Measurements from ENCODE around the gene TRDN.
"Not testable (repeated sequence)": the region's sequence is repeated elsewhere in the genome, so short reads cannot be mapped to it uniquely, and the experiment has no call there.

The TRDN gene

GRCh38 chr6:123632641-123633040 lies 4.1 kb downstream of the TRDN start:
- DNase-seq (ENCODE audit: low read depth in 2 of 2), result no peak

- DNase-seq (ENCODE audit: low read depth in 2 of 2), result no peak
These were observed 7.3 kb downstream of the TRDN start for GRCh38 chr6:123629258-123629941.

DNA sequence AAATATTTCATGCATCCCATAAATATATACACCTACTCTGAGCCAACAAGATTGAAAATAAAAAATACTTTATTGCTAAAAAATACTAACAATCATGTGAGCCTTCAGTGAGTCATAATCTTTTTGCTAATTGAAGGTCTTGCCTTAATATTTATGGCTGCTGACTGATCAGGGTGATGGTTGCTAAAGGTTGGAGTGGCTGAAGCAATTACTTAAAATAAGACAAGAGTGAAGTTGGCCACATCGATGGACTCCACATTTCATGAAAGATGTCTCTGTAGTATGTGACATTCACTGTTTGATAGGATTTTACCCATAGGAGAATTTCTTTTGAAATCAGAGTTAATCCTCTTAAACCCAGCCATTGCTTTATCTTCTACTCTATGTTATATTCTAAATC lies 11.1 kb downstream of the TRDN start:
- no peak for DNase-seq (ENCODE audit: low read depth in 2 of 2)

GRCh38 chr6:123622780-123623179 lies 14.0 kb downstream of the TRDN start:
- DNase-seq (ENCODE audit: low read depth in 2 of 2), result no peak

GRCh38 chr6:123619156-123619555 lies 17.6 kb downstream of the TRDN start:
- DNase-seq (ENCODE audit: low read depth in 2 of 2), result no peak

DNA sequence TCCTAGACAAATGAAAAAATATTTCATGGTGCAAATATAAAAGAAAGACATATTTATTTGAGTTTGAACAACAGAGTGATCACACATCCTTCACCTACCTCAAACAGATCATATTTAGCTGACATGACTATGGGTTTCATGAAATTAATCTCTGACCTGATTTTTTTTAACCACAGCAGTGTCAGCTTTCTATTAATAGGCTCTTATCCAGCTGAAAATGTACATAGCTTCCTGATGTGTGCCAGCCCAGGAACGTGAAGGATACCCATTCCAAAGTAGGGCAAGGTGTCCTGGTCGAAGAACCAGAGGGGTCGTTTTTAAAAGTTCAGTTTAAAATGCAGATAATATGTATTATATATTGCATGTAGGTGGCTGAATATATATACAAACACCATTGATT lies 19.8 kb downstream of the TRDN start:
- DNase-seq (ENCODE audit: low read depth in 2 of 2), result no peak

DNA sequence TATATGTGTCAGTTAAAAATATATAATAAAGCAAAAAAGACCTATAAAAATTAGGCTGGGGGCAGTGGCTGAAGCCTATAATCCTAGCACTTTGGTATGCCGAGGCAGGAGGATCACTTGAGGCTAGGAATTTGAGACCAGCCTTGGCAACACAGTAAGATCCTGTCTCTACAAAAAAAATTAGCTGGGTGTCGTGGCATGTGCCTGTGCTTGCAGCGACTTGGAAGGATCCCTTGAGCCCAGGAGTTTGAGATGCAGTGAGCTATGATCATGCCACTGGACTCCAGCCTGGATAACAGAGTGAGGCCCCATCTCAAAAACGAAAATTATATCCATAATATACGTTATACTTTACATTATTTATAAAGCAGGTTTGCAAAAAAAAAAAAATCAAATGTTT lies 20.7 kb downstream of the TRDN start:
- no peak for DNase-seq (ENCODE audit: low read depth in 2 of 2)

GRCh38 chr6:123610779-123611178 lies 26.0 kb downstream of the TRDN start:
- DNase-seq (ENCODE audit: low read depth in 2 of 2), result no peak

DNA sequence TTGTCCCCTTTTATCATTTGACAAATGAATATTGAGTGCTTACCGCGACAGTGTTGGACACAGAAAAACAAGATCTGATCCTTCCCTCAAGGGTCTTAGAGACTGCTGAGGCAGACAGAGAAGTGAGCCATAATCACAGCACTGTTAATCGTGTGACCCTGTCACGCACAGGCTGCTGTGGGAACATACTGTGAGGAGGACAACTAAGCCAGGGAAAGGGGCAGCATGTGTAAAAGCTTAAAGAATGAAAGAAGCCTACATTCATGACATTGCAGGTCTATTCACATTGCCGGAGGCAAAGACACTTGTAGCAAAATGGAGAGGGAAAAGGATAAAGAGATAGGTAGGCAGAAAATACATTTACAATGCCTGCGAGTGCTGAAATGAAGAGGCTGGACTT lies 32.7 kb downstream of the TRDN start:
- no peak for DNase-seq (ENCODE audit: low read depth in 2 of 2)

DNA sequence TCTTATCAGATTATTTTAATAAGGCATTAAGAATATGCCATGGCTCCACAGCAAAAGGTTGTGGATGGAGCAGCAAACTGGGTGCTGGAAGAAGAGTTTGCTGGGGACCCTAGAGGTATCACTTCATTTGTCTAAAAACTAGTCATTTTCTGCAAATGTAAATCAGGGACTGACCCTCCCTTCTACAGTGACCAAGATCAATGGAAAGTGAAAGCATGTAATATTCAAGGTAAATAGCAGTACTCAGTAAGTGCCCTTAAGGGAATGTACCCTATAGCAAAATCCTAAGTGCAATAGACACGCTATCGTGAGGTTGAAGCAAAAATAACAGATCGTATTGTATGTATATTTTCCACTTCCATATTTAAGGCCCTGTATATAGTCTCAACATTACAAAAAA lies 38.7 kb downstream of the TRDN start:
- DNase-seq (ENCODE audit: low read depth in 2 of 2), result no peak

- no peak for DNase-seq (ENCODE audit: low read depth in 2 of 2)
These were observed 42.0 kb downstream of the TRDN start for GRCh38 chr6:123594776-123595175.

DNA sequence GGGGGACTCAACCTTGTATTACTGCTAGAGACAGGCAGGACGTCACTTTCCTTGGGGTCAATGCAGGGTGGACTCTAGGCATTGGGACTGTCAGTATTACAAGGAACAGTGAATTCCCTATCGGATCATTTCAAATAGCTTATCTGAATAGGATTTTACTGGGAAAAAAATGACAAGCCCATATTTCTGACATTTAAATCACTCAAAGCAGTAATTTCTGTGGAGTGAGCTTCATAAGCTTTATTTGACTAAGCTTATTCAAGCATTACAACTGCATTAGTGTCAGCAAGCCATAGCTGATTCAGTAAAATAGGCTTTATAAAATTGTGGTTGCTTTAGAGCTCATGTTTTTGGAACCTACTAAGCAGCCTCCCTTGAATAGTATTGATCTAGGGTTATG lies 44.3 kb downstream of the TRDN start:
- no peak for DNase-seq (ENCODE audit: low read depth in 2 of 2)

DNA sequence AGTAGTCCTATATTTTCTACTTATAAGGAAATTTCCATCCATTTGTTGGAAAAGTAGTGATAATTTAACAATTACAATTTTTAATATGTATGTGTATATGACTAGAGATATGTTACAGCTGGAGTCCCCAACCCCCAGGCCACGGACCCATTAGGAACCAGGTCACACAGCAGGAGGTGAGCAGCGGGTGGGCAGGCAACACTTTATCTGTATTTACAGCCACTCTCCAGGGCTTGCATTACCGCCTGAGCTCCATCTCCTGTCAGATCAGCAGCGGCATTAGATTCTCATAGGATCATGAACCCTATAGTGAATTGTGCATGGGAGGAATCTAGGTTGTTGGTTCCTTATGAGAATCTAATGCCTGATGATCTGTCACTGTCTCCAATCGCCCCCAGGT lies 46.8 kb downstream of the TRDN start:
- no peak for DNase-seq (ENCODE audit: low read depth in 2 of 2)

DNA sequence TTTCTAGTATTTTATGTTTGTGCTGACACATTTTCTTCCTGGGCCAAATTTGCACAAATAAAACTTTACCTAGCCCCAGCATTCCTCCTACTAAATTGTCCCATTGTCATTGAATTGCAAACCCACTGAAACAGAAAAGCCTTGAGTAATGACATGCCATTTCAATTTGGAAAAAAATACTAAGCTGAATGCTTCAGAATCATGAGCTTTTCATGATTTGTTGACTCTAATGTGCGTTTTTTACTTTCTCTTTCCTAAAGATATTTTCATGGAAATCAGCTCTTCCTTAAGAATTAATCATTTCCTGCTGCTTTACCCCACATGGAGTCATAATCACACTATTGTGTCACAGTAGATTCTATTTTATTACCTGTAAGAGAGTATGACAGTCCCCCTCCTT lies 47.4 kb downstream of the TRDN start:
- no peak for DNase-seq (ENCODE audit: low read depth in 2 of 2)

- DNase-seq (ENCODE audit: low read depth in 2 of 2), result no peak
These were observed 48.2 kb downstream of the TRDN start for GRCh38 chr6:123588546-123588895.

DNA sequence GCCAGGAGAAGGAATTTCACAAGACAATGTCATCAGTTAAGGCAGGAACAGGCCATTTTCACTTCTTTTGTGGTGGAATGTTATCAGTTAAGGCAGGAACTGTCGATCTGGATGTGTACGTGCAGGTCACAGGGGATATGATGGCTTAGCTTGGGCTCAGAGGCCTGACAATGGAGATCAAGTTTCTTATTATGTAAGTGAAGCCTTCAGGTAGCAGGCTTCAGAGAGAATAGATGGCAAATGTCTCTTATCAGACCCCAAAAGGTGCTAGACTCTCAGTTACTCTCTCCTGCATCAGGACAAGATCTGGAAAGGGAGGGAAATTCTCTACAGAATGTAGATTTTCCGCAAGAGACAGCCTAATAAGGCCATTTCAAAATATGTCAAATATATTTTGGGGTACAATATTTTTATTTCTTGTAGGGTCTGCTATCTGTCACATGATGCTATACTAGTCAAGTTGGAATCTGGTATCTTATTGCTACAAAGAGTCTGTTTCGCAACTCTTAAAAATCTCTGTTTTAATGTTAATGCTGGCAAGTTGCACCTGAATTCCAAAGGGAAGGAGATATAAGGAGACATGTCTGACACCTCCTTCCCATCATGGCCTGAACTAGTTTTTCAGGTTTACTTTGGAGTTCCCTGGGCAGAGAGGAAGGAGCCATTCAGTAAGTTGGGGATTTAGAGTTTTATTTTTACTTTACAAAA lies 48.8 kb downstream of the TRDN start:
- no peak for DNase-seq (ENCODE audit: low read depth in 2 of 2)

DNA sequence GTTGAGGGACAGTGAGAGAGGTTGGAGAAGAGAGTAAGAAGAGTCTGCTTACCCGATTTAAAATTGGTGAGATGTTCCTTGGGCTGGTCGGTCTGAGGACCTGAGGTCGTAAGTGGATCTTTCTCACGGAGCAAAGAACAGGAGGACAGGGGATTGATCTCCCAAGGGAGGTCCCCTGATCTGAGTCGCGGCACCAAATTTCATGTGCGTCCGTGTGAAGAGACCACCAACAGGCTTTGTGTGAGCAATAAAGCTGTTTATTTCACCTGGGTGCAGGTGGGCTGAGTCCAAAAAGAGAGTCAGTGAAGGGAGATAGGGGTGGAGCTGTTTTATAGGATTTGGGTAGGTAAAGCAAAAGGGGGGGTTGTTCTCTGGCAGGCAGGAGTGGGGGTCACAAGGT lies 49.3 kb downstream of the TRDN start:
- not testable (repeated sequence) for DNase-seq (ENCODE audit: low read depth in 2 of 2)

- no peak for DNase-seq (ENCODE audit: low read depth in 2 of 2)
These were observed 56.4 kb downstream of the TRDN start for GRCh38 chr6:123580331-123580730.

DNA sequence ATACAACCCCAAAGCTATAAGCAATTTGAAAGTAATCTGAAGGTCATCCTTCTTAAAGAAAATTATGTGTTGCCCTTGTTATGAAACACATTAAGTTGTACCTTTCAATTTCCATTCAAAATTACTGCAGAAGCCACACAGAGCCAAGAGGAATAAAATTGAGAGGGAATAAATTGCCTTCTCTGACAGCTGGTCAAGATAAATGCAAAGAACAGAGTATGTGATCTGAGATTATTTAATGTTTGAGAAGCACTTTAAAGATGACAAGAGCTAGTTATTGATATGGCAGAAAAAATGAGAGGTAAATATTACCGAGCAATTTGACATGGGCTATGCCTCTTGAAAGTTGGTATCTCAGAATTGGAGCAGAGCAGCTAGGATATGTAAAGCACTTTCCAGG lies 61.6 kb downstream of the TRDN start:
- DNase-seq (ENCODE audit: low read depth in 2 of 2), result no peak

GRCh38 chr6:123570813-123571684 lies 65.7 kb downstream of the TRDN start:
- no peak for DNase-seq (ENCODE audit: low read depth in 2 of 2)

DNA sequence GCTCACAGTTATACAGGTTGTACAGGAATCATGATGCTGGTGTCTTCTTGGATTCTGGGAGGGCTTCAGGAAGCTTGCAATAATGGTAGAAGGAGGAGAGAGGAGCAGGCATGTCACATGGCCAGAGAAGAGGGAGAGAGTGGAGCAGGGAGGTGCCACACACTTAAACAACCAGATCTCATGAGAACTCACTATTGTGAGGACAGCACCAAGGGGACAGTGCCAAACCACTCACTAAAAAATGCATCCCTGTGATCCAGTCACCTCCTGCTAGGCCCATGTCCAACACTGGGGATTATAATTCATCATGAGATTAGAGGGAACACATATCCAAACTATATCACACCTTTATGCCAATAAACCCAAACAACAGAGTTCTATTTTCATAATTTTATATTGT lies 67.2 kb downstream of the TRDN start:
- DNase-seq (ENCODE audit: low read depth in 2 of 2), result no peak

DNA sequence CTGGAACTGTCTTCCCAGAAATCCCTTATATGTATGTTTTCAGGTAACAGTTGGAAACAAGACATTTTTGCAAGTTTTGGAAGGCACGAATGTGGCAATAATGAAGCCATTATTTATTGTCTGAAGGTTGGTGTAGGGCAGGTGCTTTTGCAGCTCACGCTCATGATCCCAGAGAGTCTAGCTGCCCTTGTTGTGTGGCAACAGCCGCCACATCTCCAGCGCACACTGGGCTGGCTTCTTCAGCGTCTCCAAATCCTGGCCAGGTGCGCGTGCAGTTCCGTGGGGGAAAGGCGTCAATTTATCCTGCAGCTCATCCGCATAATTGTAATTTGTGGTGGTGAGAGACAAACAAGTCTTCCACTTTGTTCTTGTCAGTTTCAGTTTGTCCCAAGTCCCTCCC lies 71.2 kb downstream of the TRDN start:
- no peak for DNase-seq (ENCODE audit: low read depth in 2 of 2)

DNA sequence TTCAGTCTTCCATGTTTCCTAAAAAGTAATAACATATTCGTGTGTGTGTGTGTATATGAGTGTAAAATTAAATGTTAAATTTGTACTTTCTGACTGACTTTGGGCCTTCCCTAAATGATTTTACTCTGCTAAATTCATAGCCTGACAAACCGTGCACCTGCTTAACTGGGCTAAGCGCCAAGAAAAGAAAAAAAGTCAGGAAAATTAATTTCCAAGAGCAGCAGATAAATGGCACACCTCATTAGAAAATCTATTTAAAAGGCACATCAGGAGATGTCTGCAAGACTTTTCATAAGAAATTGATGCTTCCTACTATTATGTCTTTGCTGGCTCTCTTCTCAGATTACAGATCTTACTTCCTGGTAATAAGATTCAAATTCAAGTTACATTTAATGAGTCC lies 72.4 kb downstream of the TRDN start:
- no peak for DNase-seq (ENCODE audit: low read depth in 2 of 2)
